ENCODE measurements around the gene OR13C4. TPM values are rescaled to one million over a fixed set of nuclear protein-coding genes. Genes with fewer than 3 reads are reported as not detected.

OR13C4 gene
- total and polyA plus RNA-seq, 9 donors = not detected

Other genes with a start within 250 kb of the OR13C4 start
- not detected for gene OR13F1, start 22.9 kb downstream of the OR13C4 start, total RNA-seq
- not detected for gene OR13F1, start 22.9 kb downstream of the OR13C4 start, polyA plus RNA-seq (ENCODE audit: insufficient read depth in 1 of 8, insufficient read length in 8 of 8, low replicate concordance in 1 of 8)
- gene OR13C3, start 9.6 kb upstream of the OR13C4 start, total RNA-seq = not detected
- gene OR13C3, start 9.6 kb upstream of the OR13C4 start, polyA plus RNA-seq (ENCODE audit: insufficient read depth in 1 of 8, insufficient read length in 8 of 8, low replicate concordance in 1 of 8) = not detected
- not detected for gene OR13C8, start 42.0 kb upstream of the OR13C4 start, total RNA-seq
- gene OR13C8, start 42.0 kb upstream of the OR13C4 start, polyA plus RNA-seq (ENCODE audit: insufficient read depth in 1 of 8, insufficient read length in 8 of 8, low replicate concordance in 1 of 8) = not detected
- gene OR13C5, start 72.2 kb upstream of the OR13C4 start, total RNA-seq = not detected
- not detected for gene OR13C5, start 72.2 kb upstream of the OR13C4 start, polyA plus RNA-seq (ENCODE audit: insufficient read depth in 1 of 8, insufficient read length in 8 of 8, low replicate concordance in 1 of 8)
- 0.13 TPM for gene OR13C2, start 78.4 kb upstream of the OR13C4 start, total RNA-seq
- not detected for gene OR13C2, start 78.4 kb upstream of the OR13C4 start, polyA plus RNA-seq (ENCODE audit: insufficient read depth in 1 of 8, insufficient read length in 8 of 8, low replicate concordance in 1 of 8)
- gene OR13C9, start 91.0 kb upstream of the OR13C4 start, total RNA-seq = 0.09 TPM
- gene OR13C9, start 91.0 kb upstream of the OR13C4 start, polyA plus RNA-seq (ENCODE audit: insufficient read depth in 1 of 8, insufficient read length in 8 of 8, low replicate concordance in 1 of 8) = not detected
- not detected for gene OR13D1, start 167.3 kb upstream of the OR13C4 start, total RNA-seq
- gene OR13D1, start 167.3 kb upstream of the OR13C4 start, polyA plus RNA-seq (ENCODE audit: insufficient read depth in 1 of 8, insufficient read length in 8 of 8, low replicate concordance in 1 of 8) = under 1 TPM in 1 of 8 donors, not detected in 7; 0.18 TPM
- 47.5 TPM for gene NIPSNAP3A, start 220.5 kb upstream of the OR13C4 start, total RNA-seq
- gene NIPSNAP3A, start 220.5 kb upstream of the OR13C4 start, polyA plus RNA-seq (ENCODE audit: insufficient read depth in 1 of 8, insufficient read length in 8 of 8, low replicate concordance in 1 of 8) = 10 to 100 TPM; 49.9 to 63.2 (median 55.8) TPM
- 15.3 TPM for gene NIPSNAP3B, start 236.9 kb upstream of the OR13C4 start, total RNA-seq
- gene NIPSNAP3B, start 236.9 kb upstream of the OR13C4 start, polyA plus RNA-seq (ENCODE audit: insufficient read depth in 1 of 8, insufficient read length in 8 of 8, low replicate concordance in 1 of 8) = 10 to 100 TPM; 15.0 to 33.3 (median 20.3) TPM